Mesenchymal stem cell (in vitro differentiated cells and primary cell): Measurements from ENCODE around the gene USP24.

Source experiments
- DNase-seq: peaks from one replicate; pipeline ENCODE4 v3.0.0-alpha.2; 2013
- H2AFZ ChIP-seq: one replicate; pipeline ENCODE4 v1.6.1; 2013; ENCODE audit warnings: low read depth, mild to moderate bottlenecking, control low read depth, inconsistent platforms, low read length, moderate library complexity
- H2AK5ac ChIP-seq: 2 replicates; pipeline ENCODE4 v1.6.1; 2013; ENCODE audit warnings: low read length, moderate library complexity, mild to moderate bottlenecking, inconsistent platforms; ENCODE audit not compliant: severe bottlenecking
- H2BK120ac ChIP-seq: one replicate; pipeline ENCODE4 v1.6.1; 2013; ENCODE audit warnings: low read depth, mild to moderate bottlenecking, inconsistent platforms, low read length, moderate library complexity
- H2BK12ac ChIP-seq, 2 experiments: one replicate each; pipeline ENCODE4 v1.6.1; 2013; ENCODE audit warnings: inconsistent platforms in 2 of 2, low read length in 2 of 2, mild to moderate bottlenecking in 2 of 2, moderate library complexity in 2 of 2, control low read depth in 1 of 2
- H2BK15ac ChIP-seq: one replicate; pipeline ENCODE4 v1.6.1; 2013; ENCODE audit warnings: mild to moderate bottlenecking, low read depth, inconsistent platforms; ENCODE audit not compliant: poor library complexity, severe bottlenecking
- H2BK5ac ChIP-seq: 2 replicates; pipeline ENCODE4 v1.6.1; 2013; ENCODE audit warnings: low read depth, mild to moderate bottlenecking, low read length, control low read depth, inconsistent platforms; ENCODE audit not compliant: poor library complexity, severe bottlenecking
- H3K14ac ChIP-seq, 2 experiments: one replicate each; pipeline ENCODE4 v1.6.1; 2013; ENCODE audit warnings: inconsistent platforms in 2 of 2, low read length in 2 of 2, control low read depth in 1 of 2, mild to moderate bottlenecking in 1 of 2, moderate library complexity in 1 of 2
- H3K18ac ChIP-seq, 2 experiments: one replicate each; pipeline ENCODE4 v1.6.1; 2013; ENCODE audit warnings: inconsistent platforms in 2 of 2, low read length in 2 of 2, control low read depth in 1 of 2, low read depth in 1 of 2, mild to moderate bottlenecking in 1 of 2
- H3K23ac ChIP-seq, 2 experiments: one replicate each; pipeline ENCODE4 v1.6.1; 2013; ENCODE audit warnings: inconsistent platforms in 2 of 2, low read length in 2 of 2, mild to moderate bottlenecking in 2 of 2, moderate library complexity in 2 of 2, control low read depth in 1 of 2
- H3K27ac ChIP-seq: 2 replicates; pipeline ENCODE4 v1.5.1; 2013; ENCODE audit warnings: mild to moderate bottlenecking, moderate library complexity, low read length, control low read depth, inconsistent platforms; ENCODE audit not compliant: poor library complexity, severe bottlenecking
- H3K27me3 ChIP-seq, 2 experiments: 2 replicates each; pipeline versions ENCODE4 v1.6.1 to v1.7.0; 2013; ENCODE audit warnings: low read length in 2 of 2, mild to moderate bottlenecking in 2 of 2, moderate library complexity in 2 of 2, control low read depth in 1 of 2, inconsistent platforms in 1 of 2; ENCODE audit not compliant: control insufficient read depth in 1 of 2, insufficient read depth in 1 of 2
- H3K36me3 ChIP-seq, 2 experiments: 2 replicates each; pipeline versions ENCODE4 v1.6.1 to v1.7.0; 2013; ENCODE audit warnings: low read length in 2 of 2, control low read depth in 1 of 2, inconsistent platforms in 1 of 2, low read depth in 1 of 2, mild to moderate bottlenecking in 1 of 2; ENCODE audit not compliant: insufficient read depth in 2 of 2, control insufficient read depth in 1 of 2
- H3K4ac ChIP-seq, 2 experiments: one replicate each; pipeline ENCODE4 v1.6.1; 2013; ENCODE audit warnings: inconsistent platforms in 2 of 2, low read length in 2 of 2, mild to moderate bottlenecking in 2 of 2, moderate library complexity in 2 of 2, control low read depth in 1 of 2, low read depth in 1 of 2
- H3K4me1 ChIP-seq: 2 replicates; pipeline ENCODE4 v1.6.1; 2013; ENCODE audit warnings: low read depth, low read length, control low read depth; ENCODE audit not compliant: control insufficient read depth, insufficient read depth
- H3K4me2 ChIP-seq: 2 replicates; pipeline ENCODE4 v1.6.1; 2013; ENCODE audit warnings: low read length, mild to moderate bottlenecking, inconsistent platforms; ENCODE audit not compliant: poor library complexity, severe bottlenecking
- H3K4me3 ChIP-seq, 2 experiments: 2 replicates each; pipeline versions ENCODE4 v1.5.1 to v1.7.0; 2013; ENCODE audit warnings: low read length in 2 of 2, mild to moderate bottlenecking in 2 of 2, control low read depth in 1 of 2, low read depth in 1 of 2; ENCODE audit not compliant: insufficient read depth in 1 of 2
- H3K79me1 ChIP-seq: replicated peaks from 2 replicates; pipeline ENCODE4 v1.6.1; 2013; ENCODE audit warnings: mild to moderate bottlenecking, control low read depth, low read length, inconsistent platforms; ENCODE audit not compliant: poor library complexity, severe bottlenecking
- H3K9ac ChIP-seq: 2 replicates; pipeline ENCODE4 v1.7.0; 2013; ENCODE audit warnings: mild to moderate bottlenecking, low read length, moderate library complexity
- H3K9me3 ChIP-seq: 2 replicates; pipeline ENCODE4 v1.7.0; 2013; ENCODE audit warnings: mild to moderate bottlenecking, low read length; ENCODE audit not compliant: control insufficient read depth
- H4K8ac ChIP-seq: one replicate; pipeline ENCODE4 v1.6.1; 2013; ENCODE audit warnings: inconsistent platforms, mild to moderate bottlenecking, low read length, moderate library complexity
- H4K91ac ChIP-seq: one replicate; pipeline ENCODE4 v1.6.1; 2013; ENCODE audit warnings: mild to moderate bottlenecking, low read length, inconsistent platforms
- WGBS: methylation state at CpG from one replicate; pipeline ENCODE4 v1.1.7; 2013; ENCODE audit warnings: mixed read lengths; 5-methylcytosine and 5-hydroxymethylcytosine counted together

The USP24 gene

GRCh38 chr1:55070293-55071164 lies 144.6 kb downstream of the USP24 start:
- Histone ChIP-seq H2BK15ac (no peak overlapping the region), H2AK5ac (no peak overlapping the region), H3K9me3 (no peaks in the 10 kb centered on the region), H3K14ac (no peak overlapping the region), H4K91ac (no peak overlapping the region), H3K4ac (no peak overlapping the region), H3K4me2 (no peak overlapping the region), H4K8ac (no peak overlapping the region), H3K27ac (no peak overlapping the region), H3K4me3 (no peak overlapping the region), H2BK12ac (no peak overlapping the region), H3K4me1 (no peaks in the 10 kb centered on the region), H3K23ac (no peak overlapping the region), H3K18ac (no peak overlapping the region), H3K79me1 (peaks cover 15% of the 10 kb centered on the region), H3K27me3 (no peaks in the 10 kb centered on the region), H2AFZ (no peak overlapping the region), H2BK120ac (no peak overlapping the region), H2BK5ac (no peak overlapping the region), H3K36me3 (peaks cover 38 to 98% of the 10 kb centered on the region in 2 experiments), H3K9ac (no peak overlapping the region)
- no peak for DNase-seq
- WGBS, result 96% methylated on average over 16 of the region's 17 CpGs

- Histone ChIP-seq H2AK5ac (no peak overlapping the region), H3K36me3 (peaks cover 38 to 86% of the 10 kb centered on the region in 2 experiments), H2BK12ac (no peak overlapping the region), H2BK15ac (no peak overlapping the region), H3K23ac (no peak overlapping the region), H4K8ac (no peak overlapping the region), H3K79me1 (peaks cover 15% of the 10 kb centered on the region), H3K9ac (no peak overlapping the region), H3K18ac (no peak overlapping the region), H3K27ac (no peak overlapping the region), H3K14ac (no peak overlapping the region), H4K91ac (no peak overlapping the region), H2AFZ (no peak overlapping the region), H2BK5ac (no peak overlapping the region), H3K4me1 (peaks cover 2% of the 10 kb centered on the region), H3K4me2 (no peak overlapping the region), H3K4me3 (no peak overlapping the region), H2BK120ac (no peak overlapping the region), H3K9me3 (no peaks in the 10 kb centered on the region), H3K27me3 (no peaks in the 10 kb centered on the region), H3K4ac (no peak overlapping the region)
- WGBS, result 97% methylated on average over 7 of the region's 7 CpGs
- no peak for DNase-seq
These were observed 145.9 kb downstream of the USP24 start for GRCh38 chr1:55069280-55069679.

GRCh38 chr1:55068638-55069037 lies 146.5 kb downstream of the USP24 start:
- Histone ChIP-seq H2BK120ac (no peak overlapping the region), H4K91ac (no peak overlapping the region), H3K4me2 (no peak overlapping the region), H2AK5ac (no peak overlapping the region), H3K27ac (no peak overlapping the region), H2AFZ (no peak overlapping the region), H3K23ac (no peak overlapping the region), H3K4ac (no peak overlapping the region), H3K9ac (no peak overlapping the region), H3K36me3 (peaks cover 38 to 80% of the 10 kb centered on the region in 2 experiments), H3K9me3 (no peaks in the 10 kb centered on the region), H3K79me1 (peaks cover 15% of the 10 kb centered on the region), H2BK12ac (no peak overlapping the region), H2BK15ac (no peak overlapping the region), H3K4me3 (no peak overlapping the region), H3K4me1 (peaks cover 6% of the 10 kb centered on the region), H3K18ac (no peak overlapping the region), H4K8ac (no peak overlapping the region), H3K27me3 (no peaks in the 10 kb centered on the region), H3K14ac (no peak overlapping the region), H2BK5ac (no peak overlapping the region)
- no peak for DNase-seq
- whole genome bisulfite sequencing, result 98% methylated on average over 9 of the region's 9 CpGs

GRCh38 chr1:55067914-55068313 lies 147.2 kb downstream of the USP24 start:
- Histone ChIP-seq H3K4me2 (no peak overlapping the region), H3K9ac (no peak overlapping the region), H4K91ac (no peak overlapping the region), H2BK12ac (no peak overlapping the region), H4K8ac (no peak overlapping the region), H3K9me3 (no peaks in the 10 kb centered on the region), H3K27me3 (no peaks in the 10 kb centered on the region), H3K4me1 (peaks cover 6% of the 10 kb centered on the region), H3K4ac (no peak overlapping the region), H3K79me1 (peaks cover 15% of the 10 kb centered on the region), H2BK120ac (no peak overlapping the region), H3K14ac (no peak overlapping the region), H3K36me3 (peaks cover 40 to 72% of the 10 kb centered on the region in 2 experiments), H2BK5ac (no peak overlapping the region), H2BK15ac (no peak overlapping the region), H2AK5ac (no peak overlapping the region), H3K4me3 (no peak overlapping the region), H3K18ac (no peak overlapping the region), H2AFZ (no peak overlapping the region), H3K23ac (no peak overlapping the region), H3K27ac (no peak overlapping the region)
- no CpG with 5 or more reads among the region's 1 CpG for WGBS
- DNase-seq, result no peak
